Activated T-cell treated with anti-CD3 and anti-CD28 coated beads, Interleukin-2, amount 50 U/mL, for 24 hours (primary cell): ENCODE results near the gene CLBA1.

Experiments used
- DNase-seq: peaks from one replicate; pipeline ENCODE4 v3.0.0-alpha.2; 2020
- H3K27ac Mint-ChIP-seq: 2 replicates; pipeline ENCODE4 v1.8.0; 2020; ENCODE audit warnings: mild to moderate bottlenecking, mixed read lengths
- H3K27me3 Mint-ChIP-seq: 2 replicates; pipeline ENCODE4 v1.8.0; 2020; ENCODE audit warnings: mixed read lengths
- H3K36me3 Mint-ChIP-seq: 2 replicates; pipeline ENCODE4 v1.8.0; 2020; ENCODE audit warnings: low read depth, mixed read lengths
- H3K4me1 Mint-ChIP-seq: 2 replicates; pipeline ENCODE4 v1.8.0; 2020; ENCODE audit warnings: low read depth, mixed read lengths
- H3K4me3 Mint-ChIP-seq: 2 replicates; pipeline ENCODE4 v1.8.0; 2020; ENCODE audit warnings: mild to moderate bottlenecking, moderate library complexity, mixed read lengths
- H3K9me3 Mint-ChIP-seq: 2 replicates; pipeline ENCODE4 v1.8.0; 2020; ENCODE audit warnings: mixed read lengths

CLBA1 gene

GRCh38 chr14:104955396-104955770 lies 30.2 kb upstream of the CLBA1 start:
- DNase-seq: no peak
- H3K9me3 Mint-ChIP-seq: no peaks in the 10 kb centered on the region
- no peaks in the 10 kb centered on the region for H3K4me1 Mint-ChIP-seq
- no peak overlapping the region for H3K4me3 Mint-ChIP-seq
- no peak overlapping the region for H3K27ac Mint-ChIP-seq
- peaks cover 15% of the 10 kb centered on the region for H3K27me3 Mint-ChIP-seq
- H3K36me3 Mint-ChIP-seq: no peaks in the 10 kb centered on the region

GRCh38 chr14:104956290-104956890 lies 29.2 kb upstream of the CLBA1 start:
- no peak overlapping the region for H3K27ac Mint-ChIP-seq
- no peak overlapping the region for H3K4me3 Mint-ChIP-seq
- H3K9me3 Mint-ChIP-seq: no peaks in the 10 kb centered on the region
- H3K36me3 Mint-ChIP-seq: no peaks in the 10 kb centered on the region
- DNase-seq: no peak
- no peaks in the 10 kb centered on the region for H3K4me1 Mint-ChIP-seq
- peaks cover 15% of the 10 kb centered on the region for H3K27me3 Mint-ChIP-seq

GRCh38 chr14:104957146-104958113 lies 28.2 kb upstream of the CLBA1 start:
- Mint-ChIP-seq H3K36me3 (no peaks in the 10 kb centered on the region), H3K9me3 (no peaks in the 10 kb centered on the region), H3K27ac (no peak overlapping the region), H3K27me3 (peaks cover 15% of the 10 kb centered on the region), H3K4me1 (no peaks in the 10 kb centered on the region), H3K4me3 (no peak overlapping the region)
- no peak for DNase-seq

- no peaks in the 10 kb centered on the region for H3K36me3 Mint-ChIP-seq
- no peaks in the 10 kb centered on the region for H3K4me1 Mint-ChIP-seq
- no peak for DNase-seq
- no peak overlapping the region for H3K27ac Mint-ChIP-seq
- H3K27me3 Mint-ChIP-seq: peaks cover 31% of the 10 kb centered on the region
- H3K4me3 Mint-ChIP-seq: no peak overlapping the region
- no peaks in the 10 kb centered on the region for H3K9me3 Mint-ChIP-seq
These were observed 21.0 kb upstream of the CLBA1 start for GRCh38 chr14:104964546-104964945.

DNA sequence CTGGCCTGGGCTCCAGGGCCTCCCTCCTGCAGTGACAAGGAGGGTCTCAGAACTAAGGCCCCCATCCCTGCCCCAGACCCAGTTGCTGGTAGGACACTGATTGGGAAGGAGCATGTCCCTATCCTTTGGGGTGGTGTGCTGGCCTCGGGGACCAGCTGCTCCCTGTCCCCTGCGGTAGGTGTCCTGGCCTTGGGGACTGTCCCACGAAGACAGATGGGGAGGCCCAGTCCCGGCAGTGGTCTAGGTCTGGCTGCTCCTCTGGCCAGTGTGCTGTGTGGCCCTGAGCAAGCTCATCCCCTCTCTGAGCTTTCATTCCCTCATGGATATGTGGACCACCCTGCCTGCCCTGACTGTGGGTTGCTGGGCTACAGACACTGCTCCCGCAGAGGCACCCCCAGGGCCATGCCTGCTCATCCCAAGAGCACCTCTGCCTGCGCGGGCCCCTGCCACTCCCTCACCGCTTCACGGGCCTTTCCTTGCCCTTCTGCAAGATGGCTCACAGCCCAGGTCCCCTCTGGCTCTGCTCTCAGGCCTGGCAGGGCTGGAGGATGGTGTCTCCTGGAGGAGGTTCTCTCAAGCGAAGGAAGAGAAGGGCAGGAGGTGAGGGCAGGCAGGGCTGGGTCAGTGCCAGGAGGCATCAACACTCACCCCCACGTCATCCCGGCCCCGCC lies 19.9 kb upstream of the CLBA1 start:
- no peaks in the 10 kb centered on the region for H3K4me1 Mint-ChIP-seq
- no peaks in the 10 kb centered on the region for H3K9me3 Mint-ChIP-seq
- H3K27me3 Mint-ChIP-seq: peaks cover 31% of the 10 kb centered on the region
- H3K4me3 Mint-ChIP-seq: no peak overlapping the region
- H3K27ac Mint-ChIP-seq: no peak overlapping the region
- no peaks in the 10 kb centered on the region for H3K36me3 Mint-ChIP-seq
- DNase-seq: no peak

- Mint-ChIP-seq H3K27me3 (peaks cover 31% of the 10 kb centered on the region), H3K9me3 (no peaks in the 10 kb centered on the region), H3K4me3 (no peak overlapping the region), H3K4me1 (no peaks in the 10 kb centered on the region), H3K36me3 (no peaks in the 10 kb centered on the region), H3K27ac (no peak overlapping the region)
- no peak for DNase-seq
These were observed 19.2 kb upstream of the CLBA1 start for GRCh38 chr14:104966261-104966865.

- H3K9me3 Mint-ChIP-seq: no peaks in the 10 kb centered on the region
- no peak for DNase-seq
- no peaks in the 10 kb centered on the region for H3K36me3 Mint-ChIP-seq
- no peaks in the 10 kb centered on the region for H3K4me1 Mint-ChIP-seq
- no peak overlapping the region for H3K27ac Mint-ChIP-seq
- peaks cover 31% of the 10 kb centered on the region for H3K27me3 Mint-ChIP-seq
- no peak overlapping the region for H3K4me3 Mint-ChIP-seq
These were observed 18.6 kb upstream of the CLBA1 start for GRCh38 chr14:104966981-104967385.

DNA sequence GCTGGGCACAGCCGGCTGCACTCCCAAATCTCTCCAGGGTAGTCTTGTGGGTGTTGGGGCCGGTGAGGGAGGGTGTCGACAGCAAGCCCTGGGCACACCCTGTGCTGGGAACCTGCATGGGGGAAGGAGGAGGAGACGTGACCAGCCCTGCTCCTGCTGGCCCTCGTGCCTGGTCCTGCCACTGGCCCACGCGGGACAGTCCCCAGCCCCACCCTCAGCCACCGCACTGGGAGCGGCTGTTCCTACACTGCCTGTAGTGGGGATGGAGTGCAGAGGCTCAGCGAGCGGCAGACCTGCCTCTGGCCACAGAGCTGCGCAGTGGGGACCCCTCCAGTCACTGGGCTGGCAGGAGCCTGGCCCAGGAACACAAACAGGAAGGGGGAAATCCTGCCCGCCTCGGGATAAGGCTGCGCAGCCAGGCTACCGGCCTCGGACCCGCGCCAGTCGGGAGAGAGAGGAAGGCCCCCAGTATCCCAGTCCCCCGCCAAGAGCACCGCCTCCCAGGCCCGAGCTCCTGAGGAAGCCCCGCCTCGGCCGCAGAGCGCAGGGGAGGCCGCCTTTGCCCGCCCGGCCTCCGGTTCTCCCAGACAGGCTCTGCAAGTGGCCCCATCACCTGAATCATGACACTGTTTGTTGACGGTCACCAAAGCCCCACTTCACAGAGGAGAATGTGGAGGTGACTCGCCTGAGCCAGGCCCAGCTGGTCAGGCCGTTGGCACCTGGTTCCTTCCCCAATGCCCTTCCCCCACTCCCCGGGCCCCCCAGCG lies 18.0 kb upstream of the CLBA1 start:
- no peak overlapping the region for H3K4me3 Mint-ChIP-seq
- no peaks in the 10 kb centered on the region for H3K9me3 Mint-ChIP-seq
- H3K36me3 Mint-ChIP-seq: no peaks in the 10 kb centered on the region
- no peak overlapping the region for H3K27ac Mint-ChIP-seq
- H3K4me1 Mint-ChIP-seq: no peaks in the 10 kb centered on the region
- DNase-seq: no peak
- H3K27me3 Mint-ChIP-seq: peaks cover 31% of the 10 kb centered on the region

DNA sequence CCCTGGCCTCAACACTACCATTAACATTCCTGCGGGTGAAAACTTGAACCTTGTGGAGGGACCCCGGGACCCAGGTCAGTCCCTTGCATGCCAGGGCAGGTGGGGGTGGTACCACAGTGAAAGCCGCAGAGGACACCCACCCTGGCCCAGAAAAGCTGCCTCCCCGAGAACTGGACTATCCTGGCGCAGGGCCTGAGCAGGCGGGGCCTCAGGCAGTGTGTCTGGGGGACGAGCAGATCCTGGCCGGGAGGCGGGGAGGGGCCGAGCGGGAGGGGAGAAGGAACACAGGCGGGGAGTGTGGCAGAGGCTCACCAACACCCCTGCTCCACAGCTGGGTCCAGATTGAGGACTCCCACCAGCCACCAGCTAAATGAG lies 17.4 kb upstream of the CLBA1 start:
- H3K36me3 Mint-ChIP-seq: no peaks in the 10 kb centered on the region
- no peaks in the 10 kb centered on the region for H3K9me3 Mint-ChIP-seq
- no peak for DNase-seq
- no peaks in the 10 kb centered on the region for H3K4me1 Mint-ChIP-seq
- no peak overlapping the region for H3K4me3 Mint-ChIP-seq
- peaks cover 31% of the 10 kb centered on the region for H3K27me3 Mint-ChIP-seq
- H3K27ac Mint-ChIP-seq: no peak overlapping the region

GRCh38 chr14:104968541-104969401 lies 16.8 kb upstream of the CLBA1 start:
- DNase-seq: no peak
- no peak overlapping the region for H3K27ac Mint-ChIP-seq
- H3K4me3 Mint-ChIP-seq: no peak overlapping the region
- no peaks in the 10 kb centered on the region for H3K9me3 Mint-ChIP-seq
- H3K27me3 Mint-ChIP-seq: peaks cover 31% of the 10 kb centered on the region
- H3K36me3 Mint-ChIP-seq: no peaks in the 10 kb centered on the region
- H3K4me1 Mint-ChIP-seq: no peaks in the 10 kb centered on the region

DNA sequence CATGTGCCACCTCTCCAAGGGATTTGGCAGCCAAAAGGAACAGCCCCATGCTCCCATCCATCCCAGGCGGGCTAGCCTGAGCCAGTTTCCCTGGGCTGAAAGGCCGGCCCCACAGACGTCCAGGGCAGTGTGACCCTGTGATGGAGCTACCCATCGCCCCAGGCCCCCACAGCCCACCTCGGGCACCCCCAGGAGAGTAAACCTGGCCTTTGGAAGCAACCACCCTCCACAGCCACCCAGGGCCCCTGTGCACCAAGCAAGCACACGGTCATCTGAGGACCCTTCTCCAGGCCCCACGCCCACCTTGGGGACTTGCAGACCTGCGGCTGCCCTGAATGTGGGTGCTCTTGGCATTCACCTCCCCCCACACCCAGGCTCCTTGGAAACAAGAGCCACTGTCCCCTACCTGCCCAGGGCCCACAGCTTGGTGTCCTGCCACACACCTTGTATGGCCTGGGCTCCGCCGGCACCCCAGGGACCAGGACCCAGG lies 15.8 kb upstream of the CLBA1 start:
- no peak for DNase-seq
- Mint-ChIP-seq H3K4me3 (no peak overlapping the region), H3K9me3 (no peaks in the 10 kb centered on the region), H3K27me3 (peaks cover 31% of the 10 kb centered on the region), H3K4me1 (no peaks in the 10 kb centered on the region), H3K36me3 (no peaks in the 10 kb centered on the region), H3K27ac (no peak overlapping the region)

DNA sequence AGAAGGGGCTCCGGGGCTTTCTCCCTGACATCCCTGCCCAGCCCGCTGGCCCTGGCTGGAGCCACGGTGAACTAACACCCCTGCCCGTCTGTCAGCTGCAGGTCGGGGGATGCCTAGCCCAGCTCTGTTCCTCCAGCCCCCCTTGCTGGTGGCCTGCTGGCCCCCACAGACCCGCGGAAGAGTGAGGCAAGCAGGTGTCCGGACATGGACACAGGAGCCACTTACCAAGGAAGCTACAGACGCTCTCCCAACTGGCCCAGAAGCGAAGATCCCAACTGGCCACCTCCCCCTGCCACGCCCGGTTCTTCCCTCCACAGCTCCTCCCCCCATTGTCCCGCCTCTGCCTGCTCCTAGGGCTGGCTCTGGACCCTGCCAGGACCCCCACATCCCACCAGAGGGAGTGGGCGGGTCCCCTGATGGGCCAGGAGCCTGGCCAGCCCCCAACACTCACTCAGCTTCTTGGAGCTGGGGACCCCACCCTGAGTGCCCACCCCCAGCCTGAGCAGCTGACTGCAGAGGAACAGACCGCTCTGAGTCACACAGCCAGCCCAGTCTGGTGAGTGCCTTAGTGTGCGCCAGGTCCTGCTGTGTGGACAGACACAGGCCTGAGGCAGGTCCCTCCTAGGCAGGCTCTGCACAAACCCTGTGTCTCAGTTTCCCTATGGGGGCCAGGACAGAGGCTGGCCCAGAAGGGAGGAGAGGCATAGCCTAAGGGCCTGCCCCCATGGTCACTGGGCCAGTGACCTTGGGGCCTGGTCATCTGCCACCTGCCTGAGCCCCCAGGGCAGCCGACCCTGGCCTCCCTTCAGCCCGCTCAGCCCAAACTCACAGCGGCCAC lies 15.1 kb upstream of the CLBA1 start:
- no peak overlapping the region for H3K4me3 Mint-ChIP-seq
- H3K27ac Mint-ChIP-seq: no peak overlapping the region
- no peak for DNase-seq
- no peaks in the 10 kb centered on the region for H3K9me3 Mint-ChIP-seq
- H3K4me1 Mint-ChIP-seq: no peaks in the 10 kb centered on the region
- H3K36me3 Mint-ChIP-seq: no peaks in the 10 kb centered on the region
- H3K27me3 Mint-ChIP-seq: peaks cover 31% of the 10 kb centered on the region
